ENCODE measurements around the gene OR2T4.

The OR2T4 gene

DNA sequence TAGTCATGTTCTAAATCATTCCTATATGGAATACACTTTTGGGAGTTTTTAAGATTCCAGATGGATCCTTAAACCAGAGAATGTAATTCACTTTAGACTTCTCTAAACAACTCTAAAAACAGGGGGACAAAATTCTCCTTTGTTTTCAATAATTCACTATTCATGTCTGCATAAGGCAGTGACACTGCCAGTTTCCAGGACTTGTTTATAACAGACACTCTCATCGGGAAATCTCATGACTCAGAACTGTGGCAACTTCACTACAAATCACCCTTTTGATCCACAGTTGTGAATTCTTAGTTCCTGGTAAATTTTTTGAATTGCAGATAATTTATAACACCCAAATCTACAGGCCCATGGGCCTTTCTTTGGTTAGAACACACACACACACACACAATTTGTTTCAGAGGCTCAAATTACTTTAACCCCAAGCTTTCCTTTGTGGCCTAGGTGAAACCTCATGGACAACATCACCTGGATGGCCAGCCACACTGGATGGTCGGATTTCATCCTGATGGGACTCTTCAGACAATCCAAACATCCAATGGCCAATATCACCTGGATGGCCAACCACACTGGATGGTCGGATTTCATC is at the start of gene OR2T4:
TSS of gene OR2T4 (plus strand) at position 545 of the 595 bp plus-strand sequence. CDS start at position 545, 0 bp downstream.
- no peak for DNase-seq

DNA sequence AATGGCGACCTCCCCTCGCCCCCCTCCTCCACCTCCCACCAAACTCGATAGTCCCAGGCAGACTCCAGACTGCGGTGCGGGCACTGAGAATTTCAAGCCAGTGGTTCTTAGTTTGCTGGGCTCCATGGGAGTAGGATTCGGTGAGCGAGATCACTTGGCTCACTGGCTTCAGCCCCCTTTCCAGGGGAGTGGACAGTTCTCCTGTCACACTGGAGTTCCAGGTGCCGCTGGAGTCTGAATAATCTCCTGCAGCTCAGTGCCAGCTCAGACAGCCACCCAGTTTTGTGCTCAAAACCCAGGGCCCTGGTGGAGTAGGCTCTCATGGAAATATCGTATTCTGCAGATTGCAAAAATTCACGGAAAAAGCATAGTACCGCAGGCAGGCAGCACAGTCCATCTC is 44.7 kb upstream of the OR2T4 start:
- DNase-seq, result no peak

GRCh38 chr1:248324468-248324867 is 37.0 kb upstream of the OR2T4 start, which contains the start of gene OR2M7:
OR2M7 (minus strand) TSS chr1:248324568; CDS start chr1:248324568, 0 bp downstream.
- DNase-seq, result no peak

DNA sequence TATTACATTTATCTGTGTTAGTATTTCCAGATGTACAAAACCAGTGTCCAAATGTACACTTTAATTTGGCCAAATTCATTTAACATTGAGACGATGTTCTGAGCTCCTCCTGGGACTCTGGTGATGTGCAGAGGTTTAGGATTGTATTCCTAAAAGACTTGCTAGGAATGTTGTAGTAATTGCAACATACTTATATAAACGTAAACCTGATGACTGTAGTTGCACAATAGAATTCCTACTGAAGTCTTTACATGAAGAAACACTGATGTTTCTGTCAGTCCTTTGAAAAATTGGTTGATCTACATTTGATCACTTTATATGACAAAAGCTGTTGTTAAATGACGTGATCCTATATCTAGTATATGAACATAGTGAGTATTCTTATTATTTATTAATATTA is 18.0 kb upstream of the OR2T4 start:
- DNase-seq, result no peak

GRCh38 chr1:248348475-248348874 is 13.0 kb upstream of the OR2T4 start, which contains the start of gene OR14C36:
OR14C36 (plus strand) TSS chr1:248348775; CDS start chr1:248348775, 0 bp downstream.
- no peak for DNase-seq

DNA sequence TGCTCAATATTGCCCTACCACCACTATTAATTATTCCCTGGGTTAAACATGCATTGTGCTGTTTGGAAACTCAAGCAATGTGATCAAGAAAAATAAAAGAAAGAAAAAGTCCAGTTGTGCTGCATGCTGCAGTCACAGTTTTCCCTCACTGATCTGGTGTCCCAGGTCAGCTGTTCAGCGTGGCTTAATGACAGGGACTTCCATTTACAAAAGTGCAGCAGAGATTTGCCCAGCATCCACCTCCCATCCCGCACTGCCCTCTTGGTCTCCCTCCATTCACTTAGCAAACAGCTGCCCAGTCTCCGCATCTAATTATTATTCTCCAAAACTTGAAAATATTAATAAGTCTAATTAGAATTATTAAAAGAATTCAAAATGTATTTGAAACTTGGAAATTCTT is 2.0 kb upstream of the OR2T4 start:
- DNase-seq, result no peak

GRCh38 chr1:248366609-248367008 is 5.1 kb downstream of the OR2T4 start:
- no peak for DNase-seq

DNA sequence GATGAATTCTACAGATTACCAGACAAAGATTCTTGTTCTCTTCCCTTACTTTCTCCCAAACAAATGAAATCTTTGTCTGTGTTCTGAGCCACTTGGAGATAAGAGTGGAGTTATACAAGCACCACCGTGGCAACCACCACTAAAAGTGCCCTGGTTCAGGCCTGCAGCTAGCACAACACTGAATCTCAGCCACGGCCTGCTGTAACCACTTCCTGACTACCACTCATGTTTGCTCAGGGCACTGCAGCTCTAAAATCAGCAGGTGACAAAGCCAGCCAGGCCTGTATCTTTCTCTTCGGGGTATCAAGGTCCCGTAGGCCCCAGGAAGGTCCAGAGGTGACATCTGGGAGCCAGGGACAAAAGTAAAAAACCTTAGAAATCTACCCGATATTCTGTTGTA is 10.9 kb downstream of the OR2T4 start:
- DNase-seq, result no peak

DNA sequence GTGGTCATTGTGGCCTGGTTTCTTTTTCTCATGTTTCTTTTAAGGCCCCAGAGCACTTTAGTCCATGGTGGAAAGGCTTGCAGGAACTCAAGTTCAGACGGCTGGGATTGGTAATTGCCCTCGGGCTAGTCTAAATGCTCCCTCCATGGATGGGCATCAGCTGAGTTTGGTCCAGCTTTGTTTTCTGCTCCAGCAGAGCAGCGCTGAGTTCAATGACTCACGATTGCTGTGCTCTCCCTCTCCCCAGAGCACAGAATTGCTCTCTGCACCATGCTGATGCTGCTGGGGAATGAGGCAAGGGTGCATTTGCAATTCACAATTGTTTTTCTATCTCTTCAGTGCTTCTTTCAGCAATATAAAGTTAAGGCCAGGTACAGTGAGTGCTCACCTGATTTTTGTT is 12.3 kb downstream of the OR2T4 start:
- DNase-seq, result no peak

DNA sequence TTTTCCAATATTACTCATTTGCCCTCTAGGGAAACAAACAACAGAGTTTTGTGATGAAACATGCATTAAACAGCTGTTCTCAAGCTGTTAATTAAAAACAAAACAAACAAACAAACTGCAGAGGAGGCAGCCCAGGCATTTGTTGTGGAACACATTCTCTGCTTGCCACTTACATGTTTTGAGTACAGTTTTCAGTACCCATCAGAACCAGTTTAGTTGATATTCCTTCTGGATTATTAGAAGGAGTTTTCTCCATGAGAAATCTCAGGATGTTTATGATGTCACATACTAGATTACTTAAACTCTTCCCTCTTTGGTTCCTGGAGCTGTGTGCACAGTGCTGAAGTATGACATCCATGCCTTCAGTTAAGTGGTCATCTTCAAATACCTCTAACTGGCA is 14.0 kb downstream of the OR2T4 start, which contains the start of gene OR2T6:
TSS of gene OR2T6 (plus strand) at position 301 of the 400 bp plus-strand sequence. CDS start 11,863 bp downstream, outside the sequence.
- no peak for DNase-seq

DNA sequence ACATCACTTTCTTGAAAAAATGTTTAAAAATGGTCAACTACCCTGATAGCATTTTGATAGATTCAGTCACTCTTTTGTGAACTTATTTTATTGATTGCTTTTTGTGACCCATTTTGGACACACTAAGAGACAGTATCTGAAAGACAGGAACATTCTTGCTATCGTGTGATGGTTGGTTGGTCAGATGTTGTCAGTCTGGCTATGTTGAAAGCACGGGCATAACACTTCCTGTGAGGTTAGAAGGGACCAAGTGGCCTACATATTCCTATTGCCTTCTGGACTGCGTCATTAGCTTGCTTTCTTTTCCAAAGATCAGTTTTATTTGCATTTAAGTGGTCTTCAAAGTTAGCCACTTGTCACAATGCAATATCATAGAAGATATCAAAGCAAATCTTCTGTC is 15.5 kb downstream of the OR2T4 start:
- DNase-seq, result no peak

- no peak for DNase-seq
Measured at GRCh38 chr1:248380854-248381253, 19.4 kb downstream of the OR2T4 start.

DNA sequence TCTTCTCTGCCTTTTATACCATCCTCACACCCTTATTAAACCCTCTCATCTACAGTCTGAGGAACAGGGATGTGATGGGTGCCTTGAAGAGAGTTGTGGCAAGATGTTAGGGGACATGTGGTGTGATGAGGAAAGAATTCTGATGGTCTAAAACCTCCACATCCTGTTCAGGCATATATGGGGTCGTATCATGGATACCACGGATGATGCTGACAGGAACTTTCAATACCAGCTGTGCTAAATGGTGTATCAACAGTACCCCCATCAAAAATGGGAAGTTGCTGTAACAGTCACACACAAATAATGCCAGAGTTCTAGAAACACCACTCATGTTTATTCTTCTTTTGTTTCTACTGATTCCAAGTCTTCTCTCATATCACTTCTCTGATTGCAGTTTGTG is 27.0 kb downstream of the OR2T4 start:
- no peak for DNase-seq

DNA sequence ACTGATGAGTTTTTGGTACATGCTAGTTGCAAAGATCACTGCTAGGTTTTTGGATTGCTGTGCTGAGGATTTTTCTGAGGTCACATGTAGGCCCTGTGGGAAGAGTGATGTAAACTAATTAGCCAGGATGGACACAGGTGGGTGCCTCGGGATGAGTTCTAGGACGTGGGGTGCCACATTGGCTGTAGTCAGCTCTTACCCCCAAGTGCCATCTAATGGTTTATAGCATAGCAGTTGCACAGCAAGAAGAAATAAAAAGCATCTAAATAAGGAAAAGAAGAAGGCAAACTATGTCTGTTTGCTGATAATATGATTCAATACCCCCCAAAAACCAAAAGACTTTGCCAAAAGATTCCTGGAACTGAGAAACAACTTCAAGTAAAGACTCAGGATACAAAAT is 31.6 kb downstream of the OR2T4 start:
- DNase-seq, result no peak

- no peak for DNase-seq
Measured at GRCh38 chr1:248402748-248403147, 41.3 kb downstream of the OR2T4 start, which contains the start of gene OR2T1. OR2T1 (plus strand) TSS chr1:248403048; CDS start chr1:248406148, 3,100 bp downstream.

- peak; percentile 1 for DNase-seq
Measured at GRCh38 chr1:248404024-248404423, 42.6 kb downstream of the OR2T4 start.

- DNase-seq, result no peak
Measured at GRCh38 chr1:248406721-248407692, 45.5 kb downstream of the OR2T4 start.
